Vagina (tissue), 2 donors: ENCODE results near the gene POFUT1.

ENCODE experiments used
- CTCF ChIP-seq, 3 experiments: fragments of 450-650 bp in 2 of 3; fragments of 200-600 bp in 1 of 3; sonication (generic) in 1 of 3; IDR thresholded peaks; one replicate each; pipeline ENCODE4 v1.5.1; 2017 to 2019; ENCODE audit warnings: antibody characterized with exemption in 3 of 3, mild to moderate bottlenecking in 2 of 3, moderate library complexity in 2 of 3
- POLR2AphosphoS5 ChIP-seq, 2 donors: sonication (generic); formaldehyde crosslinking; IDR thresholded peaks; one replicate each; pipeline ENCODE4 v1.9.0; 2017; ENCODE audit warnings: antibody characterized with exemption in 2 of 2, mild to moderate bottlenecking in 2 of 2, low read depth in 1 of 2; ENCODE audit not compliant: insufficient read depth in 1 of 2

GRCh38 chr20:32216179-32217142, 8.8 kb downstream of the POFUT1 start:
- TF ChIP-seq POLR2AphosphoS5 (IDR thresholded peaks at IDR 0.05; ENCODE audit: insufficient read depth in 1 of 2, low read depth in 1 of 2) = no peak
- TF ChIP-seq CTCF (IDR thresholded peaks at IDR 0.05) = no peak
